Right atrium auricular region (tissue), 2 donors: ENCODE data around the gene ADIG. TPM values are rescaled to one million over a fixed set of nuclear protein-coding genes. Genes with fewer than 3 reads are reported as not detected.

Source experiments
- DNase-seq: peaks from one replicate; pipeline ENCODE4 v3.0.0-alpha.2; 2019; ENCODE audit warnings: low spot score
- H3K27ac ChIP-seq, 2 donors: fragments of 200-600 bp; sonication (generic); 1 replicate in 1 of 2; 2 replicates in 1 of 2; pipeline ENCODE4 v1.5.1; 2016 to 2019
- H3K27me3 ChIP-seq, 2 donors: fragments of 200-600 bp; sonication (generic); one replicate each; pipeline versions ENCODE4 v1.5.1 to v1.6.0; 2017 to 2019
- H3K36me3 ChIP-seq: fragments of 200-600 bp; sonication (generic); one replicate; pipeline ENCODE4 v1.5.1; 2016
- H3K4me1 ChIP-seq, 2 donors: fragments of 200-600 bp; sonication (generic); one replicate each; pipeline versions ENCODE4 v1.5.1 to v1.6.0; 2017 to 2019
- H3K4me3 ChIP-seq, 2 donors: fragments of 200-600 bp; sonication (generic); 1 replicate in 1 of 2; 2 replicates in 1 of 2; pipeline ENCODE4 v1.5.1; 2017 to 2019; ENCODE audit warnings: mild to moderate bottlenecking in 1 of 2, moderate library complexity in 1 of 2
- H3K9me3 ChIP-seq, 2 donors: fragments of 200-600 bp; sonication (generic); one replicate each; pipeline ENCODE4 v1.5.1; 2019
- total RNA-seq, 2 donors: library from RNA; depleted of rRNA; stranded (reverse); fragments of >200 nt; gene quantifications; one replicate each; pipeline ENCODE4 v1.1.0, GENCODE V29; 2016
- TF ChIP-seq, protein P1 (sequence below), 2 donors: fragments of 200-600 bp; sonication (generic); IDR thresholded peaks; one replicate each; pipeline ENCODE4 v1.5.1; 2019; ENCODE audit warnings: antibody characterized with exemption in 2 of 2

The ADIG gene
- total RNA-seq, 2 donors from 2014 or later = not detected

DNA sequence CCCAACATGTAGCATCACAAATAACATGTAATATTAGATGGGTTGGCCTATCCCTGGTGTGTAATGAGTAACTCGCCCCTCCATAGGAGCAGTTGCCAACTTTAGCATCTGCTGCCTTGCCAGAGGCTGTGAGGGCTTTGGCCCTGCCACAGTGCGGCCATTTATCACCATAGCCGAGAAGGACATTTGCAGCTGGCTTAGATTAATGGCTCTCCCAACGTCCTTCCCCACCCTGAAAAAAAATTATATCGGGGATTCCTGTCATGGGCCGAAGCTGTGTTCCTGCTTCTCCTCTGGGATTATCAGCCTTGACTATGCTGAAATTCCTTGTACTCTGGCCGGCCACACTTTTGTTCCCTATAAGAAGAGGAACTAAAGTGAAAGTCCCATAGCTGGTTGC lies 7.6 kb upstream of the ADIG start:
- no peaks in the 10 kb centered on the region for H3K4me1 ChIP-seq
- H3K27ac ChIP-seq = no peak overlapping the region
- H3K9me3 ChIP-seq = no peaks in the 10 kb centered on the region
- no peak overlapping the region for H3K4me3 ChIP-seq
- TF ChIP-seq, protein P1, sequence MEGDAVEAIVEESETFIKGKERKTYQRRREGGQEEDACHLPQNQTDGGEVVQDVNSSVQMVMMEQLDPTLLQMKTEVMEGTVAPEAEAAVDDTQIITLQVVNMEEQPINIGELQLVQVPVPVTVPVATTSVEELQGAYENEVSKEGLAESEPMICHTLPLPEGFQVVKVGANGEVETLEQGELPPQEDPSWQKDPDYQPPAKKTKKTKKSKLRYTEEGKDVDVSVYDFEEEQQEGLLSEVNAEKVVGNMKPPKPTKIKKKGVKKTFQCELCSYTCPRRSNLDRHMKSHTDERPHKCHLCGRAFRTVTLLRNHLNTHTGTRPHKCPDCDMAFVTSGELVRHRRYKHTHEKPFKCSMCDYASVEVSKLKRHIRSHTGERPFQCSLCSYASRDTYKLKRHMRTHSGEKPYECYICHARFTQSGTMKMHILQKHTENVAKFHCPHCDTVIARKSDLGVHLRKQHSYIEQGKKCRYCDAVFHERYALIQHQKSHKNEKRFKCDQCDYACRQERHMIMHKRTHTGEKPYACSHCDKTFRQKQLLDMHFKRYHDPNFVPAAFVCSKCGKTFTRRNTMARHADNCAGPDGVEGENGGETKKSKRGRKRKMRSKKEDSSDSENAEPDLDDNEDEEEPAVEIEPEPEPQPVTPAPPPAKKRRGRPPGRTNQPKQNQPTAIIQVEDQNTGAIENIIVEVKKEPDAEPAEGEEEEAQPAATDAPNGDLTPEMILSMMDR (IDR thresholded peaks at IDR 0.05) = no peak
- H3K27me3 ChIP-seq = no peaks in the 10 kb centered on the region
- peaks cover 52% of the 10 kb centered on the region for H3K36me3 ChIP-seq
- DNase-seq = no peak

DNA sequence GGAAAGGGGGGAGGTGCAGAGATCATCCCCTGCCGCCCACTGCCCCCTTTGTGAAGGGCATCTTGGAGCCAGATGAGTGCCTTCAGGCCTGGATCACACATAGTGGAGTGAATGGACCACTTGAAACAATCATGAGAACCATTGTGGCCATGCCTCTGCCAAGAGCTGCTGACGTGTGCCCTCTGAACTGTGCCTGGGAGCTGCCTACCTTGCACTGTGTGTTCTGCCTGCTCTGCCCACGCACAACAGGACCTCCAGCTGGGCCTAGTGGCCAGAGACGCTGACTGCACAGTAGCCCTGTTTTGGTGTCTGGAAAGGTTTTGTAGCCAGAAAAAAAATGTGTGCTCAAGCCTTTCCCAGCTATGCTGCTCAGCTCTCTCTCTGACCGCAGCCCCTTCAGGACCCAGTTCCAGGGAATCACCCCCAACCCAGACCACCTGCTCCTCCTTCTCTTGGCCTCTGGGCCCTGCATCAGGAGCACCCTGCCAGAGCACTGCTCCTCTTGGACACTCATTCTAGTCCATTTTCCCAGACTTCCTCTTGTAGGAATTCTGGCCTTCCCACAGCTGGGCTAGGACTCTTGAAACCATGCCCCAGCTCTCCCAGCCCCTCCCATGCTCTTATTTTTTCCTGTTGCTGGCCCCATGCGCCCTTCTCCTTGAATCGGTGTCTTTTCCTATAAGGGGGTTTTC lies 1.6 kb upstream of the ADIG start:
- no peak for DNase-seq
- no peaks in the 10 kb centered on the region for H3K27me3 ChIP-seq
- TF ChIP-seq, protein P1 (IDR thresholded peaks at IDR 0.05) = no peak
- no peaks in the 10 kb centered on the region for H3K9me3 ChIP-seq
- H3K4me3 ChIP-seq = no peak overlapping the region
- H3K27ac ChIP-seq = no peak overlapping the region
- peaks cover 0 to 27% of the 10 kb centered on the region in 2 donors for H3K4me1 ChIP-seq
- peaks cover 20% of the 10 kb centered on the region for H3K36me3 ChIP-seq

DNA sequence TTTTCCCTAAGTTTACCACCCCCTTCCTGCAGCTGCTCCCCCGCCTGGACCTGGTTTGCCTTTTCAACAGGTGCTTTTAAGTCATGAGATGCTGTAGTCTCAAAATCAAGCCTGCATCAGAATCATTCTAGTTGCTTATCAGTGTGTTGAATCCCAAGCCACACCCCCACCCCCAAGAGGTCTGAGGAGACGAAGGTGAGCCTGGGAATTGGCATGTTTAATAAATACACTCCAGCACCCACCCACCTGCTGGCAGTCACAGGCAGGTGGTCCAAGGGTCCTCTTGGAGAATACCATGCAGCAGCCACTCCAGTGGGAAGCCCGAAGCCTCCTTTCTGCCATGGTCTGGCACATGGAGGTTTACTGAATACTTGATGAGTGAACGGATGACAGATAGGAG lies 1.1 kb upstream of the ADIG start:
- no peak for DNase-seq
- Histone ChIP-seq H3K9me3 (no peaks in the 10 kb centered on the region), H3K4me3 (no peak overlapping the region), H3K27me3 (no peaks in the 10 kb centered on the region), H3K27ac (no peak overlapping the region), H3K4me1 (peaks cover 0 to 27% of the 10 kb centered on the region in 2 donors), H3K36me3 (peaks cover 14% of the 10 kb centered on the region)
- TF ChIP-seq, protein P1 (IDR thresholded peaks at IDR 0.05) = no peak

DNA sequence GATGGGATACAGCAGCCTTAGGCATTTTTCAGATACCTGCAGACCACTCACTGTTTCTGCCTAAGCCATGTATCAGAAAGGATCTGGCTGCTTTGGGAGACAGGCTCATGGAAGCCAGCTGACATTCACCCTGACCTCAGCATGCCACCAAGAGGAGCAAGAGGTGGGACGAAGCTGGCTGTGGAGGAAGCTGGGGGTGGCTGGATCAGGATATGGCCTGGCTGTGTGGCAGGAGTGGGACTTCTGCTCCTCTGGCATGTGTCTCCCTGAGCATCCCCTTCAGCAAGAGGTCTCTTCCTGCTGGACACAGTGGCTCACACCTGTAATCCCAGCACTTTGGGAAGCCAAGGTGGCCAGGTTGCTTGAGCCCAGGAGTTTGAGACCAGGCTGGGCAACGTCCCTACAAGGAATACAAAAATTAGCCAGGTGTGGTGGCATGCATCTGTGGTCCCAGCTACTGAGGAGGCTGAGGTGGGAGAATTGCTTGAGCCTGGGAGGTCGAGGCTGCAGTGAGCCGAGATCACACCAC lies 897 bp downstream of the ADIG start:
- H3K4me1 ChIP-seq = peaks cover 0 to 27% of the 10 kb centered on the region in 2 donors
- no peaks in the 10 kb centered on the region for H3K27me3 ChIP-seq
- H3K4me3 ChIP-seq = no peak overlapping the region
- no peaks in the 10 kb centered on the region for H3K9me3 ChIP-seq
- TF ChIP-seq, protein P1 (IDR thresholded peaks at IDR 0.05) = no peak
- H3K27ac ChIP-seq = no peak overlapping the region
- no peaks in the 10 kb centered on the region for H3K36me3 ChIP-seq
- no peak for DNase-seq

DNA sequence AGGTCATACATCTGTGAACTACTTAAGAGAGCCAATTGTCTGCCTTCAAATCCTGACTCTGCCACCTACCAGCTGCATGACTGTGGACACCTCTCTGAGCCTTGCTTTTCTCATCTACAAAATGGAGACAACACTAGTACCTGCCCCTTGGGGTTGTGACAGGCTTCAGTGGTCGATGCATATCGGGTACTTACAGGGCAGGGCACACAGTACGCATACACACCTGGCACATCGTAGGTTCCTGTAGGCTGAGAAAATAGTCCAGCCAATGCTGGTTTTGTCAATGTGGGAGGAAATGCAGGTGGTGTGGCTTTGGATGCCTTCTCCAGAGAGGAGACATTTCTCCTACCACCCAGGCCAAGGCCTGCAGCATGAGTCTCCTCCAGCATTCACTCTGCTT lies 2.3 kb downstream of the ADIG start:
- H3K36me3 ChIP-seq = no peaks in the 10 kb centered on the region
- H3K9me3 ChIP-seq = no peaks in the 10 kb centered on the region
- no peak overlapping the region for H3K4me3 ChIP-seq
- no peak for DNase-seq
- H3K4me1 ChIP-seq = peaks cover 0 to 27% of the 10 kb centered on the region in 2 donors
- TF ChIP-seq, protein P1 (IDR thresholded peaks at IDR 0.05) = no peak
- H3K27ac ChIP-seq = no peak overlapping the region
- H3K27me3 ChIP-seq = no peaks in the 10 kb centered on the region
